ENCODE measurements around the gene CDKN2A.

- no peak for TF ChIP-seq CTCF (IDR thresholded peaks at IDR 0.05; ENCODE audit: insufficient read depth, low read length, poor library complexity, severe bottlenecking)
- no peak for TF ChIP-seq EZH2phosphoT487 (conservative IDR thresholded peaks at IDR 0.05; ENCODE audit: low read length)
Measured at GRCh38 chr9:21993007-21993406, 1.2 kb downstream of the CDKN2A start.
